ENCODE results near the gene PPP2R1B. TPM values are rescaled to one million over a fixed set of nuclear protein-coding genes. Genes with fewer than 3 reads are reported as not detected.

Gene PPP2R1B
- total and polyA plus RNA-seq, 2 donors (not counting 1 experiment from before 2014, with no cell fraction given): 8.2 to 37.0 TPM

DNA sequence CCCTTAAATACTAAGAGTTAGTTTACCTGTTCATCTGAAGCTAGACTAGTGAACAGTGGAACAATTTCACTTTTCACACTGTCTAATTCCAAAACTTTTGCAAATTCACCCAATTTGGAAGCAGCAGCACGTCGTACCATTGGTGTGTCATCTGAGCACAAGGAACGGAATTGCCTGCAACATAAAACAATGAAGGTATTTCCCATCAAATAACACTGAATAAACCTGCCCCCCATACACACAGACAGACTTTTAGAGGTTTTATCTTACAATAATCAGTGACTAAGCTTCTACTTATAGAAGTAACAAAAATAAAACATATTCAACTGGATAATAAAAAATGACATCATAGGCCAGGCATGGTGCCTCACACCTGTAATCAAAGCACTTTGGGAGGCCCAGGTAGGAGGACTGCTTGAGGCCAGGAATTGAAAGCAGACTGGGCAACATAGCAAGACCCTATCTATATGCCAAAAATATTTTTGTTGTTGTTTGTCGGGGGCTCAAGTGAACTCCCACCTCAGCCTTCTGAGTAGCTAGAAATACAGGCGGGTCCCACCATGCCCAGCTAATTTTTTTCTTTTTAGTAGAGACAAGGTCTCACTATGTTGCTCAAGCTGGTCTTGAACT lies 6.3 kb downstream of the PPP2R1B start:
- H3K27ac Mint-ChIP-seq: no peak overlapping the region
- no peaks in the 10 kb centered on the region for H3K9me3 Mint-ChIP-seq (ENCODE audit: insufficient read depth)
- WGBS (ENCODE audit: insufficient coverage): 100% methylated on average over 3 of the region's 5 CpGs
- Histone ChIP-seq H3K36me3 (replicated peaks in 1 of 2; ENCODE audit: control extremely low read depth in 1 of 2, control insufficient read depth in 1 of 2, extremely low read depth in 1 of 2, insufficient read depth in 2 of 2, low read length in 1 of 2) (peaks cover 8 to 52% of the 10 kb centered on the region in 2 experiments), H3K27ac (ENCODE audit: low read length in 2 of 2) (no peak overlapping the region), H3K4me1 (ENCODE audit: control insufficient read depth in 2 of 2, insufficient read depth in 2 of 2, low read length in 2 of 2) (peaks cover 0 to 4% of the 10 kb centered on the region in 2 donors), H3K9me3 (ENCODE audit: control extremely low read depth in 1 of 3, control insufficient read depth in 2 of 3, insufficient read depth in 1 of 3, low read length in 2 of 3) (no peaks in the 10 kb centered on the region), H2AFZ (ENCODE audit: insufficient read depth, low read depth, low read length, poor library complexity, severe bottlenecking) (no peak overlapping the region), H3K27me3 (replicated peaks in 1 of 4; ENCODE audit: control extremely low read depth in 1 of 4, control insufficient read depth in 3 of 4, insufficient read depth in 4 of 4, low read length in 3 of 4) (no peaks in the 10 kb centered on the region), H3K4me2 (replicated peaks; ENCODE audit: low read depth, low read length, poor library complexity, severe bottlenecking) (no peak overlapping the region), H3K9ac (ENCODE audit: low read length) (no peak overlapping the region), H3K4me3 (ENCODE audit: control extremely low read depth in 1 of 5, extremely low read depth in 1 of 5, insufficient read depth in 1 of 5, low read depth in 2 of 5, low read length in 4 of 5) (no peak overlapping the region), H3K79me2 (ENCODE audit: control insufficient read depth, insufficient read depth, low read length) (peaks cover 18% of the 10 kb centered on the region), H4K20me1 (ENCODE audit: control insufficient read depth, insufficient read depth, low read length, poor library complexity, severe bottlenecking) (no peaks in the 10 kb centered on the region)
- H3K4me1 Mint-ChIP-seq: peaks cover 19% of the 10 kb centered on the region
- no peaks in the 10 kb centered on the region for H3K27me3 Mint-ChIP-seq
- no peak for ATAC-seq (ENCODE audit: low read depth)
- CTCF ChIA-PET: interaction anchor here (0.6 to 2.5 kb wide), 3 partner anchors 9 to 17 kb away, joined by 3 to 14 read pairs (median 5); no protein-coding TSS in a partner anchor
- H3K4me3 Mint-ChIP-seq: no peak overlapping the region
- no peak for DNase-seq
- POLR2A ChIA-PET: no interaction called here
- TF ChIP-seq, protein P1, sequence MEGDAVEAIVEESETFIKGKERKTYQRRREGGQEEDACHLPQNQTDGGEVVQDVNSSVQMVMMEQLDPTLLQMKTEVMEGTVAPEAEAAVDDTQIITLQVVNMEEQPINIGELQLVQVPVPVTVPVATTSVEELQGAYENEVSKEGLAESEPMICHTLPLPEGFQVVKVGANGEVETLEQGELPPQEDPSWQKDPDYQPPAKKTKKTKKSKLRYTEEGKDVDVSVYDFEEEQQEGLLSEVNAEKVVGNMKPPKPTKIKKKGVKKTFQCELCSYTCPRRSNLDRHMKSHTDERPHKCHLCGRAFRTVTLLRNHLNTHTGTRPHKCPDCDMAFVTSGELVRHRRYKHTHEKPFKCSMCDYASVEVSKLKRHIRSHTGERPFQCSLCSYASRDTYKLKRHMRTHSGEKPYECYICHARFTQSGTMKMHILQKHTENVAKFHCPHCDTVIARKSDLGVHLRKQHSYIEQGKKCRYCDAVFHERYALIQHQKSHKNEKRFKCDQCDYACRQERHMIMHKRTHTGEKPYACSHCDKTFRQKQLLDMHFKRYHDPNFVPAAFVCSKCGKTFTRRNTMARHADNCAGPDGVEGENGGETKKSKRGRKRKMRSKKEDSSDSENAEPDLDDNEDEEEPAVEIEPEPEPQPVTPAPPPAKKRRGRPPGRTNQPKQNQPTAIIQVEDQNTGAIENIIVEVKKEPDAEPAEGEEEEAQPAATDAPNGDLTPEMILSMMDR (IDR thresholded peaks at IDR 0.05): no peak
- no peak for TF ChIP-seq EZH2 (IDR thresholded peaks at IDR 0.05; ENCODE audit: borderline replicate concordance, insufficient read depth, low read depth, low read length, poor library complexity, severe bottlenecking)
- intact Hi-C loops (cut with micrococcal nuclease): no loop called here

DNA sequence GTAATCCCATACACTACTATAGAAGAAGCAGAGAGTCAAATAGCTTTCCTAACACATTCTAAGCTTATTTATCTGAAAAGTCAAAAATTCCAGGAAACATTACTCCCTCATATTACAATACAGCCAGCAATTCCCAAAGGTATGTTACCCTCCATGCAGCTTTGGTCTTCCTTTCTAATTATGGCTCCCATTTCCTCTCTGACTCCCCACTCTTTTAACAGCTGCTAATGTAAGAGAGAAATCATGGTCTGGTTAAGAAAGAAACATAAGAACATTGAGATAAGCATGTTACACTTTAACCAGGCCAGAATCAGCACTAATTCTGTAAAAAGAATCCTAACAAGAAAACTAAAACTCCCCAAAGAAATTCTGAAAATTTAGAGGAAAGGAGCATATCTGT lies 6.8 kb downstream of the PPP2R1B start:
- Histone ChIP-seq H3K4me3 (ENCODE audit: control extremely low read depth in 1 of 5, extremely low read depth in 1 of 5, insufficient read depth in 1 of 5, low read depth in 2 of 5, low read length in 4 of 5) (no peak overlapping the region), H3K4me1 (ENCODE audit: control insufficient read depth in 2 of 2, insufficient read depth in 2 of 2, low read length in 2 of 2) (no peaks in the 10 kb centered on the region), H3K79me2 (ENCODE audit: control insufficient read depth, insufficient read depth, low read length) (peaks cover 18% of the 10 kb centered on the region), H3K36me3 (replicated peaks in 1 of 2; ENCODE audit: control extremely low read depth in 1 of 2, control insufficient read depth in 1 of 2, extremely low read depth in 1 of 2, insufficient read depth in 2 of 2, low read length in 1 of 2) (peaks cover 8 to 57% of the 10 kb centered on the region in 2 experiments), H3K27me3 (replicated peaks in 1 of 4; ENCODE audit: control extremely low read depth in 1 of 4, control insufficient read depth in 3 of 4, insufficient read depth in 4 of 4, low read length in 3 of 4) (no peaks in the 10 kb centered on the region), H3K4me2 (replicated peaks; ENCODE audit: low read depth, low read length, poor library complexity, severe bottlenecking) (no peak overlapping the region), H2AFZ (ENCODE audit: insufficient read depth, low read depth, low read length, poor library complexity, severe bottlenecking) (no peak overlapping the region), H3K9me3 (ENCODE audit: control extremely low read depth in 1 of 3, control insufficient read depth in 2 of 3, insufficient read depth in 1 of 3, low read length in 2 of 3) (no peaks in the 10 kb centered on the region), H3K9ac (ENCODE audit: low read length) (no peak overlapping the region), H4K20me1 (ENCODE audit: control insufficient read depth, insufficient read depth, low read length, poor library complexity, severe bottlenecking) (no peaks in the 10 kb centered on the region), H3K27ac (ENCODE audit: low read length in 2 of 2) (no peak overlapping the region)
- no peak for TF ChIP-seq EZH2 (IDR thresholded peaks at IDR 0.05; ENCODE audit: borderline replicate concordance, insufficient read depth, low read depth, low read length, poor library complexity, severe bottlenecking)
- TF ChIP-seq, protein P1 (IDR thresholded peaks at IDR 0.05): no peak
- DNase-seq (no peak), ATAC-seq (ENCODE audit: low read depth) (no peak)
- peaks cover 14% of the 10 kb centered on the region for H3K4me1 Mint-ChIP-seq
- ChIA-PET CTCF (interaction anchor here (0.6 to 1.0 kb wide), 2 partner anchors 9 to 18 kb away, joined by 3 to 5 read pairs; no protein-coding TSS in a partner anchor), POLR2A (no interaction called here)
- intact Hi-C loops (cut with micrococcal nuclease): no loop called here
- H3K4me3 Mint-ChIP-seq: no peak overlapping the region
- H3K27me3 Mint-ChIP-seq: no peaks in the 10 kb centered on the region
- H3K27ac Mint-ChIP-seq: no peak overlapping the region
- no peaks in the 10 kb centered on the region for H3K9me3 Mint-ChIP-seq (ENCODE audit: insufficient read depth)
